KG1 (cell line): ENCODE results near the gene NAP1L4.

Experiments used
- DNase-seq: peaks from one replicate; lab custom pipeline; 2025; lab: John Stamatoyannopoulos, UW

The NAP1L4 gene

DNA sequence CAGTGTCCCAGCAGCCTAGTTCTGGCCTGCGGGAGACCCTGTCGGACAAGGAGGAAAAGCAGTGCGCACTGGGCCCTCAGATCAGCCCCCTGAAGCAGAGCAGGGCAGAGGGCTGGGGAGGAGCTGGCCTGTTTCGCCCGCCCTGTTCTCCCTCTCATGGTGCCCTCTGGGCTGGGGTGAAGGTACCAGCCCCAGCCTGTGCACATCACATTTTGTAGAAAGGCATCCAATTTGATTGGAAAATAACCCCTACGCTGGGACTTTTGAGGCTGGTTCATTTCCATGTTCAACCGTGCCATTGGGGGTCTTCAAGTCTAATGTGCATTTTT is 832 bp upstream of the NAP1L4 start:
- no peak for DNase-seq

DNA sequence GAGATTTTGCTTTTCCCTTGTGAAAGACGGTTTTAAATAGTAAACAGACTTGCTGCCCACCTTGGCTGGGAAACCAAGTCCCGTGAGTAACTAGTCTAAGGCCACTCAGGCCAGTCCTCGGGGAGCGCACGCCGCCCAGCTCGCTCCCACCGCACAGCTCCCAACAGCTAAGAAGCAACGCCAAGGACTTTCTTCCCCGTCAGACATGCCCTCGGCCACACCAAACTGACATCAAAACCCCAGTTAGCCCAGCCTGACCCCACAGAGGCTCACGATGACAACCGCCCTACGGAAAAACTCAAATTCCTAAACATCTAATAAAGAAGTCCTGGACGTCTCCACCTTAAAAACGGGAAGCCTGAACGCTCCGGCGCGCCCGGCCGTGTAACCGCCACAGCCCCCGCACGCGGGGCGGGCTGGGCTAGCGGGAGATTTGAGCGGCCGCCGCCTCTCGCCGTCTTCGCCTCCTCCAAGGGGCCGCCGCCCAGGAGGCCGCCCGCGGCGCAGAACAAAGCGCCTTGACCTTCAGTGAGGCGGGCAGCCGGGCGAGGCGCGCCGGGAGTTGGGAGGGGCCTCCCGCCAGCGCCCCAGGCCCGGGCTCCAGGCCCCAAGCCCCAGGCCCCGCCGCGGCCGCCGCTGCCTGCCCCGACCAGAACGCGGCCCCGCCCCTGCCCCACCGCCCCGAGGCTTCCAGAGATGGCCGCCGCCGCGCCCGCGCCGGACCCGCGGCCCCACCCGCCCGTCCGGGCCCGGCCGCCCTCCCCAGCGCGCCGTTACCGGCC is 486 bp downstream of the NAP1L4 start:
- DNase-seq: peak; percentile 28

DNA sequence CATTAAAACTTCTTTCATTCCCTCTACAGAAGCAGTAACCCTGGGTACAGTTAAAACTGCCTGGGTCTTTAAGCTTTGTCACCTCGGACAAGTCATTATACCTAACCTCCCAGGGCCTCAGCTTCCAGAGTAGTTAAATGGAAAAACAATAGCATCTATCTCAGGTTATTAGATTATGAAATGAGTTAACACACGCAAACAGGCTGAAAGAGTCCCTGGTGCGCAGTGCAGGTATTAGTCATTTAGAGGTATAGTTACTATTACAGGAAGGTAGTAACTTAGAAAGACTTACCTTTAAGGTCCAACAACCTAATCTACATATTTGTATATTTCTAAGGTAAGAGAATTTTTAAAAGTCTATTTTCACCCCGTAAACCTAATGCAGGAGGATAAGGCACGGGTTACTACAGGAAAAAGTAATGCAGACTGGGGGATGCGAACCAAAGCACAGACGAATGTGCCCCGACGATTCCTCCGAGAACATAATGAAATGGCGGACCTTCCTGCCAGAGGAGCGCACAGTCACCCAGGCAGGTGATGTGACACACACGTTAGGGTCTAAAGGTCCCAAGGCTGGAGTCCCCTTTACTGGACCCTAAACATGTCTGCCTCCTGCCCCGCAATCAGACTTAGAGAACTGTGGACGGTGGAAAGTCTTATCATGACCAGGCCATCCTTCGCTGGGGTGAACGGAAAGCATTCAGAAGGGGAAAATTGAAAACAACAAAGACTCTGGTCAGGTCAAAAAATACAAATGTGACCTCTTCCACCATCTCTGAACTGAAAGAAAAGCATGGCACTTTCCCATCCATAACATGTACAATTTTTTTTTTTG is 1.3 kb downstream of the NAP1L4 start:
- peak; percentile 24 for DNase-seq

GRCh38 chr11:2989551-2989950 is 2.6 kb downstream of the NAP1L4 start:
- DNase-seq: no peak

DNA sequence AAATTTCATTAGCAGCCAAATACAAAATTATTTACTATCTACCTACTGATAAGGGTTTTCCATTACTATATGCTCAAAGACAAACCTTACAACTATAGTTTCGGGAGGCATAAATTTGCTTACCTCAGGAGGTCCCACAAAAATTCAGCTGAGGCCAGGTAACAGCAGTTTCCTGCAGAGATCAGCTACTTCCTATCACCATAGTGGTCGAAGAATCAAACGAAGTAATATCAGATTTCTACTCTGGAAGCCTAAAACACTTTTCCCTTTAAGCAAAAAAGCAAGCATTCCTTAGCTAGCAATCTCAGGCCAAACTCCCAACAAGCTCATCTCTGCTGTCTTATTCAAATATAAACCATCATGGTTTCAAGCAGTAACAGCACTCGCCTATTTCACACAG is 3.1 kb downstream of the NAP1L4 start:
- DNase-seq: no peak

DNA sequence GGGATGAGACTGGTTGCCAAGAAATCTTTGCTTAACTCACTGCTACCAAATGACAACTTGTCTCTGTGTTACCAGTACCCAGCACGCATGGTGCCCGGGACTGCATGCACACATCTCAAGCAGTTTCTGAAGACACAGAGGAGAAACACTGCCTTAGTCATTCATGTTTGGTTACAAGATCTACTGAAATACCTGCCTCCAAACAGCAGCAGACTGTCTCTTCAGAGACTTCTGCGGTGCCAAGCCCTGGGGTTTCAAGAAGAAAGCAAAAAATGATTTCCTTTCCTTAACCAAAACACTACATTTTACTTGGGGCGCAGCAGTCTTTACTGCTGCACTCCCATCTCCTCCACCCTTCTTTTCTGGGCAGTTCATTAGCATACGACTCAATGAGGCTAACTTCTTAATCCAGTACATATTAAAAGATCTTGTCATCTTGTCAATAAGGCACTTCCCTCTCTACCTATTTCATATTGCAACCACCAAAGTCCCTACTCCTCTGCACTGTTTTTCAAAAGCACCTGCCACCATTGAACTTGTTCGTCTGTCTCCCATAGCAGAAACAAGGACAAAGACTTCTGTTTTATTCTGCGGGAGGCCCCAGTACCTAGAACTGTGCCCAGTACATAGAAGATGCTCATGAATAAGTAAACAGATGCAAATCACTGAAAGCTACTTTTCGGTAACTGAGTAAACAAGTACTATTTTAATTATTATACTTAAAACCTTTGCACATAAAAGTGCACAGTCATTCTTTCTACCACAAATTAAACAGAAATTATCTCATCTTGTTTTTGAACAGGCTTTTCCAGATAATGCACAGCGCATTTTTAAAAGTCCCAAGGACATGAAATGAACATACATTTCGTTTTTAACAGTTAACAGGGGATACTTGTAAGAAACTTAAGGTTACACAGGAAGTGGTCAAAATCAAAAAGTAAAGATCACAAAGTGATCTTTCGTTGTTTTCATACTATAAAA is 4.0 kb downstream of the NAP1L4 start:
- no peak for DNase-seq

GRCh38 chr11:2983908-2984307 is 8.2 kb downstream of the NAP1L4 start:
- no peak for DNase-seq

GRCh38 chr11:2982214-2982613 is 9.9 kb downstream of the NAP1L4 start:
- no peak for DNase-seq

GRCh38 chr11:2981130-2981529 is 11.0 kb downstream of the NAP1L4 start:
- no peak for DNase-seq

DNA sequence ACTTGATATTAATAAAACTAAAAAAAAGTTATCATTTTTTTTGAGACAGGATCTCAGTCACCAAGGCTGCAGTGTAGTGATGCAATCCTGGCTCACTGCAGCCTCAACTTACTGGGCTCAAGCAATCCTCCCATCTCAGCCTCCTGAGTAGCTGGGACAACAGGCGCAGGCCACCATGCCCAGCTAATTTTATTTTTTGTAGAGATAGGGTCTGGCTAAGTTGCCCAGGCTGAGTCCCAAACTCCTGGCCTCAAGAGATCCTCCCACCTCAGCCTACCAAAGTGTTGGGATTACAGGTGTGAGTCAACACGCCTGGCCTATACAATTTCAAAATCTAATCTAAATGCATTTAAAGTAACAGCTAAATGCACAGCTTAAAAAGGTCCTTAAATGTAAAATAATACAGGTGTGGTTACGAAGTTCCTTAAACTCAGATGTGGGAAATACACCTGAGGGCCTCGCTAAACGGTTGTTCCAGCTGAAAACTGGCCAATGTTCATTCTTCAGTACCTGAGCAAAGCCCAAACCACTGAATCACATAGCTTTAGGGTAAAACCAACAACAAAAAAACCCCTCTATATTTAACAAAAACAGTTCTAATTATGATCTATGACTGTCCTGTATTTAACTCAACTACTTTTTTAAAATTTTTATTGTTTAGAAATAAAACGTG is 11.8 kb downstream of the NAP1L4 start:
- DNase-seq: no peak

DNA sequence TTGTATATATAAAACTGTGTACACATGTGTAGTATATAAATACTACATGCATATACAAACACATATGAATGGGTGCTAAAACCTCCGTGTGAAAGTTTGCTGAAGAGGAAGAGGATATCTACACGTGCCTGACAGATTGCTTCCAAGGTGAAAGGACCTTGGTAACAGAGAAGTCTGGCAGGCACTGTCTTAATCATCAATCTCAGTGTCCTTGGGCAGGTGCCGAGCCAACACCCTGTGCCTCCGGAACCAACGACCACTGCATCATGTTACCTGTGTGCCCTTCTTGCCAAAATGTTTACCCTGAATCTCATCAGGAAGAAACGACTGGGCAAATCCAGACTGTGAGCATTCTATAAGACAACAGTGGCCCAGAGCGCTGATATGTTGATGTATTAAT is 15.0 kb downstream of the NAP1L4 start:
- no peak for DNase-seq

GRCh38 chr11:2976294-2977063 is 15.7 kb downstream of the NAP1L4 start:
- no peak for DNase-seq

- DNase-seq: no peak
Measured at GRCh38 chr11:2975594-2975993, 16.5 kb downstream of the NAP1L4 start.

DNA sequence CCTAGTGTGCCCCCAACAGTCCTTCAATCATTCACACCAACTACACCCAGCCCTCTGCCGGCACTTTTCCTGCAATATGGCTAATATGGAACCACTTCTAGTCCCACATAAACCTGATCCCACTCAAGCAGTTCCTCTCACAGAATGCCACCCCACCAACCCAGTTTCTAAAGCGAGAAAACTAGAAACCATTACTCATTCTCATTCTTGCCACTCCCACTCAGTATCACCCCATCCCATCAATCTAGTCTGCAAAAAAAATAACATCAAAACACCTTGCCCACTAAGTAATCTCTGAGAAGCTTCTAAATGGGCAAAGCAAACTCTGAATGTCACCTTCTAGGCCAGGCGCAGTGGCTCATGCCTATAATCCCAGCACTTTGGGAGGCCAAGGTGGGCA is 17.9 kb downstream of the NAP1L4 start:
- no peak for DNase-seq

DNA sequence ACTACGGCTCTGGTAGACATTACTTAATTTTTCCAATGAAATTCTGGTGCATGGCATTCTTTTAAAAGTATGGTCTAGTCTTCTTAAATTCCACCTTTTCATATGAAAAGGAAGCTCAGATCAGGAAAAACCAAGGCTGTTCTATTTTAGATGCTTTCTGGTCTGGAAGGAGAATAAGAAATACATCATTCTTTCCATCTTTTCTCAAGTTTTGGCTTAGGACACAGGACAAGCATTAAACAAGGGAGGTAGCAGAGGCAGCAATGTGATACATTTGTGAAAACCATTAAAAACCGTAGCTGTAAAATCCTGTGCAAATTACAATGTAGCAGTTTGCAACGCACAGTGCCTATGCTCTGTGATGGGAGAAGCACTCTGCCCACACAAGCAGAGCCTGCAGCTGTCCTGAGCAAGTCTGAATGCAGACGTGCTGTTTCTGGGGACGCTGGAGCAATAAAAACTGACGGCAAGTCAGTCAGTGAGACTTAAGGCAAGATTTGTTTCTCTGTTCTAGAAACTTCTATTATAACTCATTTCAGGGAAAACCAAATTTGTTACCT is 23.7 kb downstream of the NAP1L4 start:
- DNase-seq: no peak

DNA sequence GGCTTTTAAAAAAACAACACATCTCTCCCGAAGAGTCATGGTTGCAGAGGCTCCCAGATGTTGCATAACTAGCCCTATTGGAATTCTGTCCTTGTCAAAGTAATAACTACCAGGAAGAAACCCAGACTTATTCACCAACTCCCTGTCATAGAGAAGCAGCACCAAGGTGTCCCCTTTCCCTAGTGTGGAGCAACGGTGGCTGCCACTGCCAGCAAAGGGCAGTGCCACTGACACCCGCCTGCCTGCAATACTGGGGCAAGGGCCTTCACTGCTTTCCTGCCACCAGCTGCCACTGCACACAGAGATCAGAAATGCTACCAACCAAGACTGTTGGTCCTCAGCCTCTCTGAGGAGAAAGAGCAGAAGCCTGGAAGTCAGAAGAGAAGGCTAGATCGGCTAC is 27.3 kb downstream of the NAP1L4 start:
- no peak for DNase-seq

DNA sequence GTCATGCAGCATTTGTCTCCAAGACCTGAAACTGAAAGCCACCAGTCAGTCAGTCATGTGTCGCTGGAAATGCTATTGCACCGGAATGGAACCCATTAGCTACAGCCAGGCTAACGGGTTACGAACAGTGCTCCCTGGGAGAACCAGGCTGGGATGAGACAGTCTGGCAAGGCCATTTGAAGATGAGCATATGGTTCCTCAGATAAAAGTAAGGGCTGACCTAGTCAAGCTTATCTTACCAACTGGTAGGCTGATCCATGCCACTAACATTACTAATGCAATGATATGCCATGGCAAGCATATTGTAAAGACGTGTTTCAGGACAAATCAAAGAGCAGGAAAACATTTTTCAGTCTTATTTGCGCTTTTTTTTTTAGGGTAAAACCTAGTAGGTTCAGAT is 28.4 kb downstream of the NAP1L4 start:
- DNase-seq: no peak

GRCh38 chr11:2963112-2963754 is 28.9 kb downstream of the NAP1L4 start:
- no peak for DNase-seq

GRCh38 chr11:2961080-2961479 is 31.0 kb downstream of the NAP1L4 start:
- no peak for DNase-seq

DNA sequence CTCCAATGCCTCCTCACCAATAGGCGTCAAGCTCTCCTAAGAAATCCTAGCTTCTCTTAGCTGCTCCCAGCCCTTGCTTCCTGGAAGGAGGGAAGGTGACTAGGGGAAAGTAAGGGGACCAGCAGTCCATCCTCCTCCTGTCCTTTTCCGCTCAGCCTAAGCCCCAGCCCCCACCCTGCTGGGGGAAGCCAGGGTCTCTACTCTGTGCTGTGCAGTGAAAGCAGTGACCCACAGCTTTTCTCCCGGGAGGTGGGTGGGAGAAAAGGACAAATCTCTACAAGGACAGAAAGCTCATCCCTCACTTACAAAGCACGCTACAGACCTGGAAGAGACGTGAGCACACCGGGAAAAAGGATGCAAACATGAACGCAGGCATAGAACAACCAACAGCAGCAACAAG is 32.0 kb downstream of the NAP1L4 start:
- DNase-seq: no peak
